ENCODE data around the gene THBS2. TPM values are rescaled to one million over a fixed set of nuclear protein-coding genes. Genes with fewer than 3 reads are reported as not detected.
A peak's percentile ranks its signal among the peaks of the same experiment; 100 is the strongest.

The THBS2 gene
- total and polyA plus RNA-seq, 8 donors: under 0.01 to 56.0 (median 2.4) TPM

- no peaks in the 10 kb centered on the region for H3K36me3 ChIP-seq
- H3K9me3 ChIP-seq: peaks cover 0 to 12% (median 0%) of the 10 kb centered on the region in 4 donors
- no peak for DNase-seq
- intact Hi-C loops (cut with DNase I; ENCODE audit: low total_unique reads): no loop called here
- H3K4me3 ChIP-seq: no peak overlapping the region
- peaks cover 0 to 52% (median 22%) of the 10 kb centered on the region in 3 donors for H3K27me3 ChIP-seq
- peaks cover 9 to 29% (median 19%) of the 10 kb centered on the region in 4 donors for H3K4me1 ChIP-seq
- TF ChIP-seq POLR2AphosphoS5 (IDR thresholded peaks at IDR 0.05) (no peak), EP300 (IDR thresholded peaks at IDR 0.05) (no peak), POLR2A (IDR thresholded peaks at IDR 0.05) (no peak)
- 28 to 66% (median 42%) methylated on average over 17 to 19 of the region's 19 CpGs for WGBS, 5 donors
- no peak overlapping the region for H3K27ac ChIP-seq
These were observed 1.0 kb upstream of the THBS2 start for GRCh38 chr6:169254456-169255316.

- Histone ChIP-seq H3K4me3 (peak overlapping the region; percentile 26 to 39 (median 31)), H3K36me3 (peaks cover 0 to 10% (median 2%) of the 10 kb centered on the region in 4 donors), H3K27ac (peak overlapping the region in 3 of 5 donors; percentile 11 to 63 (median 44)), H3K9me3 (peaks cover 0 to 7% (median 0%) of the 10 kb centered on the region in 4 donors), H3K4me1 (peaks cover 9 to 29% (median 19%) of the 10 kb centered on the region in 4 donors), H3K27me3 (peaks cover 0 to 57% (median 22%) of the 10 kb centered on the region in 3 donors)
- intact Hi-C loops (cut with DNase I; ENCODE audit: low total_unique reads): no loop called here
- TF ChIP-seq CTCF (IDR thresholded peaks at IDR 0.05) (no peak), POLR2A (IDR thresholded peaks at IDR 0.05) (no peak), POLR2AphosphoS5 (IDR thresholded peaks at IDR 0.05) (no peak), EP300 (IDR thresholded peaks at IDR 0.05) (no peak)
- peak in 1 of 2 donors; percentile 69 for DNase-seq
- WGBS, 5 donors: 12 to 13% (median 13%) methylated on average over 13 to 14 of the region's 14 CpGs
These were observed 999 bp downstream of the THBS2 start for GRCh38 chr6:169252505-169253189.

DNA sequence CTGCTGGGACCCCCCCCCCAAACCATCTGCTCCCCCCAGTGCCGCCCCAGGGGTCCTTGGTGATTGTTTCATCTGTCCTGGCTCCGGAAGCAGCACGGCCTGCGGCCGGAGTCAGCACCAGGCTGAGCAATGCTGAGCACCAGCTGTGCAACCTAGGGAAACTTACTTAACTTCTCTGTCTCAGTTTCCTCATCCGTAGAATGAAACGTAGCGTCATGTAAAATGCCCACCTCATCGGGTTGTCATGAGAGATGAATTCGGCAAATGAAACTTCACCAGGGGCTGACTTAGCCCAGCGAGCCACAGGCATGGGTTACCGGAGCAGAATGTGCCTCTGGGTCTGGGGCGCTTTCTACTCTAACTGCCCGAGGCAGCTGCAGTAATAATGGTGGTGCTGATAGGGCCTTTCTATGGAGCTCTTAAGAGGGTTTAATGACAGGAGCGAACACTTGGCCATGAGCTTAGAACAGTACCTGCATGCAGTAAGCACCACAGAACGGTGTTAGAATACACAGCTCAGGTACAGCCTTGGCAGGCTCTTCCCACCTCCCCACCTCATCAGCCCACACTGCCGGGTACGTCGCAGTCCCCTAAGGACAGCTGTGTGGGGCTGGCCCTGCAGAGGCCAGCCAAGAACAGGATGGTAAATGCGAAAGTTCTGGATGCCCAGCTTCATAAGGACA is 1.7 kb downstream of the THBS2 start:
- intact Hi-C loops (cut with DNase I; ENCODE audit: low total_unique reads): no loop called here

GRCh38 chr6:169251371-169251802 is 2.3 kb downstream of the THBS2 start:
- 48 to 79% (median 68%) methylated on average over 6 of the region's 6 CpGs for WGBS, 5 donors
- peak overlapping the region in 3 of 5 donors; percentile 44 to 63 (median 53) for H3K27ac ChIP-seq
- peaks cover 0 to 4% (median 0%) of the 10 kb centered on the region in 4 donors for H3K9me3 ChIP-seq
- TF ChIP-seq POLR2AphosphoS5 (IDR thresholded peaks at IDR 0.05) (no peak), EP300 (IDR thresholded peaks at IDR 0.05) (no peak), POLR2A (IDR thresholded peaks at IDR 0.05) (no peak), CTCF (IDR thresholded peaks at IDR 0.05) (no peak)
- H3K4me3 ChIP-seq: peak overlapping the region in 3 of 4 donors; percentile 9 to 30 (median 26)
- H3K27me3 ChIP-seq: peaks cover 0 to 57% (median 22%) of the 10 kb centered on the region in 3 donors
- intact Hi-C loops (cut with DNase I; ENCODE audit: low total_unique reads): no loop called here
- peaks cover 9 to 29% (median 19%) of the 10 kb centered on the region in 4 donors for H3K4me1 ChIP-seq
- DNase-seq: peak in 1 of 2 donors; percentile 10
- H3K36me3 ChIP-seq: peaks cover 0 to 17% (median 2%) of the 10 kb centered on the region in 4 donors

More for the DNA sequence above, 1.7 kb downstream of the THBS2 start:
- no peak for TF ChIP-seq EP300 (IDR thresholded peaks at IDR 0.05)
- peak overlapping the region in 3 of 4 donors; percentile 26 to 39 (median 30) for H3K4me3 ChIP-seq
- 46 to 55% (median 51%) methylated on average over 15 to 20 of the region's 20 CpGs for WGBS, 5 donors
- peaks cover 0 to 7% (median 0%) of the 10 kb centered on the region in 4 donors for H3K9me3 ChIP-seq
- H3K4me1 ChIP-seq: peaks cover 9 to 29% (median 19%) of the 10 kb centered on the region in 4 donors
- peaks cover 0 to 16% (median 2%) of the 10 kb centered on the region in 4 donors for H3K36me3 ChIP-seq
- DNase-seq: peak in 1 of 2 donors; percentile 17
- peaks cover 0 to 57% (median 22%) of the 10 kb centered on the region in 3 donors for H3K27me3 ChIP-seq
- peak overlapping the region in 2 of 5 donors; percentile 44 to 63 for H3K27ac ChIP-seq
